COLO668 (cell line): ENCODE data around the gene NUDT2.

Experiments
- DNase-seq: peaks from one replicate; lab custom pipeline; 2025; ENCODE audit not compliant: unreplicated experiment; lab: John Stamatoyannopoulos, UW

The NUDT2 gene

DNA sequence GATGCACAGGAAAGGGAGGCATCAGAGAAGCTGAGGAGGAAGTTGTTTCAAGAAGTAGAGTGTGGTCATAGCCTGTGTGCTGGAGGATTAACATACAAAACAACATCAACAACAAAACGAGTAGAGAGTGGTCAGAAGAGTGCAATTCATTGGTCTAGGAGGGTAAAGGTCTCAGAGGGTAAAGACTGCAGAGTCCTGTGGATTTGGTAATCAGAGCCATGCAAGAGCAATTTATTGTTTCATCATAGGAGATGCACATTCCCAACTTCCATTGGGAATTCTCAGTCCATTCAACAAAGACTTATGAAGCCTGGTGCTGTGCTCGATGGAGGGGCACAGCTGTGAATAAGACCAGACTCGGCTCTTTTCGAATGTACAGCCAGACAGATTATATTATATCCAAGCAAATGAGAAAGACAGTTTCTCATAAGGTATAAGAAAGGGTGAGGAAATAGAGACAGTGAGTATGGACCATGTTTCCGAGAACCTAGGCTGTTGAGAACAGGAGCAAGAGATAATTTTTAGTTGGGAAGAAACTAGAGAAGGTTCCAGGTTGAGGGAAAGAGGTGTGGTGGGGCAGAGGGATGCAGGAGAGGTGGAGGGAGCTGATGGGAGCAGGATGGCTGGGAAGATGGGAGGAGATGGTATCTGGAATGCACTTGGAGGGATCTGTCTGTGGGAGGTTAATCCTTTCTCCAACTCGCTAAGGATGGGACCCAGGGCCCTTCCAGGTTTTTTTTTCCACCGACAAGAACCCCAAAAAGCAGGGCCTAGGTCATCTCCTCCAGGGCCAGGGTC lies 55.2 kb downstream of the NUDT2 start:
- no peak for DNase-seq

DNA sequence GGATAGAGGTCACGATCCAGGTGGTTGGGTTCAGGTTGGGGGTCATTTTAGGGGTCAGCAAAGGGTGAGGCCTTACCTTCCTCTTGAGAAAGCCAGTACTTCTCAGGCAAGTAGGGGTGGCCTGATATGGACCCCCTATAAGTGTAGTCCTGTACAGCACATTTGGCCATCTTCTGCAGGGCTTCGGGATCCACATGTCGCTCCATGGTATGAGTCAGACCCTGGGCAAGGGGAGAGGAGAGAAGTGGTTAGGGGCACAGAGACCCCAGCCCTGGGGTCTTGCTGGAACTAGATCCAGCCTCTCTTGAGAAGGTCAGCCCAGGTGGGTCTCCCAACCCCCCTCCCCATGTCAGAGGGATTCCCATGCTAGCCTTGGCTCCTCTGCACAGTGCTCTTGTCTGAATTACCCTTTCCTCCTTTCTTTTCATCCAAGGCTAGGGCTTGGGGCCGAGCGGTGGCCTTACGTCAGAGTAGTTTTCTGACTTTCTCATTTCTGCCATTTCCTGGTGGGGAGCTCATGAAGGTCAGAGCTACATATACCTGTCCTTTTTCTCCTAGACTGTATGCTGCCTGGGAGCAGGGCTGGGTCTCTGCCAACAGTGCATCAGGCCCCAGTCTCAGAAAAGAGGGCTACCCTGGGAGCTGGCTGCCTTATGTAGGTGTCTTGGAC lies 56.3 kb downstream of the NUDT2 start:
- no peak for DNase-seq

DNA sequence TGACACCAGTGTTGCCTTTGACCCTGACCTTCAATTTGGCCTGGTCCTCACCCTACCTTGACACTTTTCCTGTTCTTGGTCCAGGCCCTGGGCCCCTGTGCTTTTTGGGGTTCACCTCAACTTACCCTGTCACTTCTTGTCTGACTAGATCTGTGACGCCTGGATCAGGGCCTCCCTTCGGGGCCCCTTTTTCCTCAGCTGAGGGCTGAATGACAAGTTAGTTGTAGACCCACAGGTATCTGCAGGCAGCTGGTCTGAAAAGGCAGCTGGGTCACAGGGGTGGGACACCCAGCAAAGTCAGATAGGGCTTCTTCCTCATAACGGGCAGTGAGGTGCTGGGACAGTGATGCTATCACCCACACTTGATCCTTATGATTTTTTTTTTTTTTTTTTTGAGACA lies 57.3 kb downstream of the NUDT2 start:
- no peak for DNase-seq

DNA sequence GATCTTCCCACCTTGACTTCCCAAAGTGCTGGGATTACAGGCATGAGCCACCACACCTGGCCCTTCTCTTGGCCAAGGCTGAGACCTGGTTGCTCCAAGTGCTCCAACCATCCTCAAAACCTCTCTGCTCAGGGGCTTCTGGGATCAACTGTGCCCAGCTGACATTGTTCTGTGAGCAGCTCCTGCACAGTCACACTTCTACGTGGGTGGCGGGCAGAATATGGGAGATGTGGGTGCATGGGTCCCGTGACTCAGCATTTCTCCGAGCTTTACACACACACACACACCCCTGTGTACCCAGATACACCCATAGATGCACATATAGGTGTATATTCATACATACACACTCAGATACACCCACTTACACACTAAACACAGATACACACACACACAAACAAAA lies 57.9 kb downstream of the NUDT2 start:
- no peak for DNase-seq

DNA sequence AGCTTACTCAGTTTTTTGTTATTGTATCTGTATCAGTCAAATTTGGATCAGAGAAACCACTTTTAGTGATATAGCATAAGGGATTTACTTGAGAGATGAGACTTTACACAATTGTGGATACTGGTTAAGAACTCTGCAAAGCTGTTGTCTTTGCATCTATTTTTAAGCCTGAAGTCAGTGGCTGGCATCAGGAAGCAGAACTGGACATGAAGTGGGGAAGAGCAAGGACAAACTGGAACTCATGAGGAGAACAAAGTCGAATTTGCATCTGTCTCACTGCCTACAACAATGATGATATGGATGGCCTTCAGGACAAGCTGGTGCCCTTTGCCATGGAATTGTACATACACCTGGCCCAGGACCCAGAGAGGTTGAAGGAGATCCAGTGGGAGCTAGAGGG lies 63.1 kb downstream of the NUDT2 start:
- DNase-seq, result no peak
